Suprapubic skin (tissue), 4 donors: ENCODE results near the gene FZD1. TPM values are rescaled to one million over a fixed set of nuclear protein-coding genes. Genes with fewer than 3 reads are reported as not detected.
A peak's percentile ranks its signal among the peaks of the same experiment; 100 is the strongest.

Experiments used
- DNase-seq, 2 donors: peaks; one replicate each; pipeline ENCODE4 v3.0.0-alpha.2; 2019; ENCODE audit warnings: low spot score in 2 of 2
- H3K27ac ChIP-seq: fragments of 200-600 bp; sonication (generic); one replicate; pipeline ENCODE4 v1.5.1; 2019
- H3K27me3 ChIP-seq: fragments of 200-600 bp; sonication (generic); one replicate; pipeline ENCODE4 v1.5.1; 2019
- H3K36me3 ChIP-seq: fragments of 200-600 bp; sonication (generic); one replicate; pipeline ENCODE4 v1.5.1; 2019
- H3K4me1 ChIP-seq: fragments of 200-600 bp; sonication (generic); one replicate; pipeline ENCODE4 v1.5.1; 2019
- H3K4me3 ChIP-seq: fragments of 200-600 bp; sonication (generic); one replicate; pipeline ENCODE4 v1.5.1; 2019; ENCODE audit warnings: mild to moderate bottlenecking
- H3K9me3 ChIP-seq: fragments of 200-600 bp; sonication (generic); one replicate; pipeline ENCODE4 v1.5.1; 2019
- EP300 ChIP-seq: sonication (generic); formaldehyde crosslinking; IDR thresholded peaks from one replicate; pipeline ENCODE4 v1.6.1; 2017; ENCODE audit warnings: antibody characterized with exemption
- POLR2A ChIP-seq, 2 donors: fragments of 450-650 bp; IDR thresholded peaks; one replicate each; pipeline ENCODE4 v1.6.1; 2017; ENCODE audit warnings: antibody characterized with exemption in 2 of 2, mild to moderate bottlenecking in 2 of 2, moderate library complexity in 2 of 2
- POLR2AphosphoS5 ChIP-seq, 3 donors: sonication (generic); formaldehyde crosslinking; IDR thresholded peaks; one replicate each; pipeline ENCODE4 v1.6.1; 2017; ENCODE audit warnings: antibody characterized with exemption in 3 of 3
- WGBS: methylation state at CpG from one replicate; pipeline ENCODE4 v1.1.5; 2018; 5-methylcytosine and 5-hydroxymethylcytosine counted together
- total RNA-seq, 4 donors: library from RNA; depleted of rRNA; stranded (reverse); fragments of >200 nt; gene quantifications; one replicate each; pipeline ENCODE4 v1.1.0, GENCODE V29; 2016
- TF ChIP-seq, protein P1 (sequence below), 2 donors: fragments of 200-600 bp in 1 of 2; fragments of 450-650 bp in 1 of 2; sonication (generic) in 1 of 2; IDR thresholded peaks; one replicate each; pipeline ENCODE4 v1.5.1; 2016 to 2019; ENCODE audit warnings: antibody characterized with exemption in 2 of 2, mild to moderate bottlenecking in 1 of 2, moderate library complexity in 1 of 2

Gene FZD1
- total RNA-seq: 10 to 100 TPM; 23.1 to 43.4 (median 34.9) TPM

DNA sequence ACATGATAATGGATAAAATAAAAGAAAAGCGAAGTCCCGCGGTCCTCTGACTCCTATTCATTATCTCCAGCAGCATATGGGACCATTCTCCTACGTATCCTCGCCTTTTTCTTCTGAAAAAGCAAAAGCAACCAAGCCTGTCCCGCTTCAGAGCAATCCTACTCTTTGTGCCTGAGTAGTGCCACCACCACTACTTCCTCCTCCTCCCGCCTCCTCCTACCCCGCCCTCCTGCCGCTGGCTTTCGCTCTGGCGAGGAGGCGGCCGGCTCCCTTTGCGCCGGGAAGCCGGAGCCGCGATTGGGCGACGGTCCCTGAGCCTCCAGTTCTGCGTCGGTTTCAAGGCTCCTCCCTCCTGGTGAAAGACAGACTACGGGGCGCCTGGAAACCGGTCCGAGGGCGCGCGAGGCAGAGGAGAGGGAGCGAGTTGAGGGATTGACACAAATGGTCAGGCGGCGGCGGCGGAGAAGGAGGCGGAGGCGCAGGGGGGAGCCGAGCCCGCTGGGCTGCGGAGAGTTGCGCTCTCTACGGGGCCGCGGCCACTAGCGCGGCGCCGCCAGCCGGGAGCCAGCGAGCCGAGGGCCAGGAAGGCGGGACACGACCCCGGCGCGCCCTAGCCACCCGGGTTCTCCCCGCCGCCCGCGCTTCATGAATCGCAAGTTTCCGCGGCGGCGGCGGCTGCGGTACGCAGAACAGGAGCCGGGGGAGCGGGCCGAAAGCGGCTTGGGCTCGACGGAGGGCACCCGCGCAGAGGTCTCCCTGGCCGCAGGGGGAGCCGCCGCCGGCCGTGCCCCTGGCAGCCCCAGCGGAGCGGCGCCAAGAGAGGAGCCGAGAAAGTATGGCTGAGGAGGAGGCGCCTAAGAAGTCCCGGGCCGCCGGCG is at the start of gene FZD1:
FZD1 (plus strand) TSS at position 388 of the 878 bp plus-strand sequence; CDS start at position 836, 448 bp downstream.
- H3K27ac ChIP-seq: peak within 1 kb of the TSS; percentile 98
- no peaks in the 10 kb centered on the region for H3K9me3 ChIP-seq
- peak; percentile 98 for DNase-seq
- H3K27me3 ChIP-seq: no peaks in the 10 kb centered on the region
- H3K4me1 ChIP-seq: peaks cover 39% of the 10 kb centered on the region
- TF ChIP-seq EP300 (no peak), POLR2AphosphoS5 (IDR thresholded peaks at IDR 0.05) (peak in 2 of 3 donors; percentile 20 to 94), POLR2A (IDR thresholded peaks at IDR 0.05) (no peak)
- TF ChIP-seq, protein P1, sequence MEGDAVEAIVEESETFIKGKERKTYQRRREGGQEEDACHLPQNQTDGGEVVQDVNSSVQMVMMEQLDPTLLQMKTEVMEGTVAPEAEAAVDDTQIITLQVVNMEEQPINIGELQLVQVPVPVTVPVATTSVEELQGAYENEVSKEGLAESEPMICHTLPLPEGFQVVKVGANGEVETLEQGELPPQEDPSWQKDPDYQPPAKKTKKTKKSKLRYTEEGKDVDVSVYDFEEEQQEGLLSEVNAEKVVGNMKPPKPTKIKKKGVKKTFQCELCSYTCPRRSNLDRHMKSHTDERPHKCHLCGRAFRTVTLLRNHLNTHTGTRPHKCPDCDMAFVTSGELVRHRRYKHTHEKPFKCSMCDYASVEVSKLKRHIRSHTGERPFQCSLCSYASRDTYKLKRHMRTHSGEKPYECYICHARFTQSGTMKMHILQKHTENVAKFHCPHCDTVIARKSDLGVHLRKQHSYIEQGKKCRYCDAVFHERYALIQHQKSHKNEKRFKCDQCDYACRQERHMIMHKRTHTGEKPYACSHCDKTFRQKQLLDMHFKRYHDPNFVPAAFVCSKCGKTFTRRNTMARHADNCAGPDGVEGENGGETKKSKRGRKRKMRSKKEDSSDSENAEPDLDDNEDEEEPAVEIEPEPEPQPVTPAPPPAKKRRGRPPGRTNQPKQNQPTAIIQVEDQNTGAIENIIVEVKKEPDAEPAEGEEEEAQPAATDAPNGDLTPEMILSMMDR (IDR thresholded peaks at IDR 0.05): no peak
- H3K4me3 ChIP-seq: peak within 1 kb of the TSS; percentile 90
- H3K36me3 ChIP-seq: no peaks in the 10 kb centered on the region
- under 1% methylated on average over 38 of the region's 90 CpGs for WGBS

DNA sequence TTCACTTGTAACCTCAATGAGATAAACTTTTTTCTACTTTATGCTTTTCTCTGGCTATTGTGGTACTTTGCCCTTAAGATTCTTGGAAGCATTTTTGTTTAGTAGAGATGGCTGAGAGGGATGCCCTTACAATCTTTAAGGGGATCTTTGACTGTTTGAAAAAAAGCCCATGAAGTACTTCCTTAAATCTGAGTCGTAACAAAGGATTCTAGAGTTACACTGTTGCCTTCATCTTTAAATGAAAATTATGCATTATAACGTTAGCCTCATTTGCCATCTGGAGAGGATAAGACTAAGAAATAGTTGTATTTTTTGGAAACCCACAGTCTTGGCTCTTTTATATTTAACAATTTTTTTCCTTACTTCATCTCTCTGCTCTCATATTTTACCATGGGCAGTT is 37.8 kb upstream of the FZD1 start:
- Histone ChIP-seq H3K27ac (no peak overlapping the region), H3K4me1 (no peaks in the 10 kb centered on the region), H3K4me3 (no peak overlapping the region), H3K27me3 (no peaks in the 10 kb centered on the region), H3K9me3 (no peaks in the 10 kb centered on the region), H3K36me3 (no peaks in the 10 kb centered on the region)
- no peak for DNase-seq
- 62% methylated on average over 2 of the region's 2 CpGs for WGBS
- TF ChIP-seq POLR2A (IDR thresholded peaks at IDR 0.05): no peak
- TF ChIP-seq, protein P1 (IDR thresholded peaks at IDR 0.05): no peak
- TF ChIP-seq POLR2AphosphoS5 (IDR thresholded peaks at IDR 0.05): no peak
- no peak for TF ChIP-seq EP300

DNA sequence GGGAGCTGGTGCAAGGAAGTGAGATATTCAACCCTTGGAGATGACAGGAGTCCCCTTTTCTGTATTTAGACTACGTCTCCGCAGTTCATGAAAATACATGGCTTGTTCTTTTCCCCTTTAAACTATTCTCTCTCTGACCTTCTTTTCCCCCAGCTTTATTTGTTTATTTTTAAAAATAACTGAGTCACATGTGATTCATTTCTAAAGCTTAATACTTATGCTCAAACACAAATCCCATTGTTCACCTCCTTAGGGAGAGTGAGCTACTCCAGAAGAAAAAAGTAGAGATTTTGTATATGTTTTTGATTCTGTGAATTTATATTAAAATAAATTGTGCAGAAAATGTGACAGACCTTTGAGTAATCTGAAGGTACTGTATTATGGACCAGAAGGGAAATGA is 35.9 kb upstream of the FZD1 start:
- DNase-seq: no peak
- Histone ChIP-seq H3K27me3 (no peaks in the 10 kb centered on the region), H3K4me3 (no peak overlapping the region), H3K9me3 (no peaks in the 10 kb centered on the region), H3K27ac (peak overlapping the region; percentile 0), H3K4me1 (no peaks in the 10 kb centered on the region), H3K36me3 (no peaks in the 10 kb centered on the region)
- 80% methylated on average over 2 of the region's 2 CpGs for WGBS
- TF ChIP-seq EP300: no peak
- TF ChIP-seq POLR2AphosphoS5 (IDR thresholded peaks at IDR 0.05): no peak
- TF ChIP-seq, protein P1 (IDR thresholded peaks at IDR 0.05): no peak
- TF ChIP-seq POLR2A (IDR thresholded peaks at IDR 0.05): no peak

DNA sequence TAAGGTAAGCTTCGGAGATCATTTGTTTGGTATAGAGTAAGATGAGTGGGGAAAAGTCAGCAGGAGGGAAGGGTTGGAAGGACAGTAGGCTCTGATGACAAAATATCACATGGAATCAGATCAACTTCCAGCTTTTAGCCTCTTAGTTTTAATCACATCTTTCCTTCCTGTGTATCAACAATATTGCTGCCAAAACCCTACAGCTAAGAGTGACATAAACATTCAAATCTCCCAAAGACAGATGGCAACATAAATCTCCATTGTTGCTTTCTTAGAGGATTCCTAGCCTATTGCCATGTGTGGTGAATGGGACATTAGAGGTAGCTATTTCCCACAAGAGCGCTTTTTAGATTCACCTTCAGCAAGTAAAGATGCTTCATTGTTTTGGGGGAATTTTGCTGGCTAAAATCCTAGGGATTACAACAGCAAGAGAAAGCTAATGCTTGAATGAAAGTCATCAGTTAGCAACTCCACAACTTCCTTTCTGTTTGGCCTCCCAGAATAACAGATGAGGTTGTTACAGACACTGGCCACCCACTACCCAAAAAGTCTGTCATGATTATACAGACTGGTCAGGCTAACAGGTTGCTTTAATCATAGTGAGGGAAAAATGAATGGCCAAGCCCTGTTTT is 35.2 kb upstream of the FZD1 start:
- DNase-seq: no peak
- H3K27ac ChIP-seq: no peak overlapping the region

More for the DNA sequence above, 35.2 kb upstream of the FZD1 start:
- TF ChIP-seq, protein P1 (IDR thresholded peaks at IDR 0.05): no peak
- TF ChIP-seq POLR2A (IDR thresholded peaks at IDR 0.05): no peak
- TF ChIP-seq POLR2AphosphoS5 (IDR thresholded peaks at IDR 0.05): no peak
- TF ChIP-seq EP300: no peak
- Histone ChIP-seq H3K9me3 (no peaks in the 10 kb centered on the region), H3K4me3 (no peak overlapping the region), H3K36me3 (no peaks in the 10 kb centered on the region), H3K4me1 (no peaks in the 10 kb centered on the region), H3K27me3 (no peaks in the 10 kb centered on the region)
- WGBS: 74% methylated on average over 2 of the region's 2 CpGs
